Calu3 (cell line): ENCODE data around the gene LMBRD2. TPM values are rescaled to one million over a fixed set of nuclear protein-coding genes. Genes with fewer than 3 reads are reported as not detected.
"Not testable (repeated sequence)": the region's sequence is repeated elsewhere in the genome, so short reads cannot be mapped to it uniquely, and the experiment has no call there.

ENCODE experiments used
- BruUV-seq: library from RNA; stranded (reverse); fragments of 400-500 nt; replicated peaks from 2 replicates; lab custom pipeline; 2021; lab: Mats Ljungman, UMichigan
- CTCF ChIA-PET: fragments of 300-600 bp; sonication (Branson Sonifier 250); formaldehyde crosslinking; loops from one replicate; lab custom pipeline; 2022; ENCODE audit warnings: antibody characterized with exemption; lab: Charles Lee
- DNase-seq: peaks from one replicate; pipeline ENCODE4 v3.0.0; 2022
- H3K27ac Mint-ChIP-seq: one replicate; pipeline ENCODE4 v1.8.0; 2022; ENCODE audit warnings: mixed read lengths; ENCODE audit not compliant: unreplicated experiment
- H3K27me3 Mint-ChIP-seq: one replicate; pipeline ENCODE4 v1.8.0; 2022; ENCODE audit warnings: mixed read lengths; ENCODE audit not compliant: unreplicated experiment
- H3K36me3 Mint-ChIP-seq: one replicate; pipeline ENCODE4 v1.8.0; 2022; ENCODE audit warnings: mild to moderate bottlenecking, moderate library complexity, mixed read lengths; ENCODE audit not compliant: insufficient read depth, unreplicated experiment
- H3K4me1 Mint-ChIP-seq: one replicate; pipeline ENCODE4 v1.8.0; 2022; ENCODE audit warnings: mild to moderate bottlenecking, low read depth, mixed read lengths; ENCODE audit not compliant: unreplicated experiment
- H3K4me3 Mint-ChIP-seq: one replicate; pipeline ENCODE4 v1.8.0; 2022; ENCODE audit warnings: mild to moderate bottlenecking, low read depth, moderate library complexity, mixed read lengths; ENCODE audit not compliant: unreplicated experiment
- H3K9me3 Mint-ChIP-seq: one replicate; pipeline ENCODE4 v1.8.0; 2022; ENCODE audit warnings: low read depth, mixed read lengths; ENCODE audit not compliant: unreplicated experiment
- CTCF ChIP-seq: fragments of 200-600 bp; IDR thresholded peaks from one replicate; pipeline ENCODE4 v1.8.0; 2022; ENCODE audit warnings: antibody characterized with exemption; ENCODE audit not compliant: unreplicated experiment
- intact Hi-C: fragments of 100-400 bp; cut with micrococcal nuclease; formaldehyde crosslinking; loops from one replicate; pipeline ENCODE4 v1.10.0; 2022; ENCODE audit not compliant: unreplicated experiment
- total RNA-seq: library from RNA; stranded (reverse); gene quantifications from 2 replicates; pipeline ENCODE4 v1.2.3, GENCODE V29; 2022

Gene LMBRD2
- total RNA-seq, 1 experiment from 2014 or later = 12.1 TPM

- Mint-ChIP-seq H3K4me3 (no peak overlapping the region), H3K27ac (no peak overlapping the region), H3K4me1 (no peaks in the 10 kb centered on the region), H3K27me3 (no peaks in the 10 kb centered on the region), H3K9me3 (no peaks in the 10 kb centered on the region), H3K36me3 (peaks cover 6% of the 10 kb centered on the region)
- no peak for TF ChIP-seq CTCF
- DNase-seq = no peak
- BruUV-seq = no TSS peak
- CTCF ChIA-PET = no interaction called here
- intact Hi-C loops = no loop called here
Measured at GRCh38 chr5:36198281-36198680, 46.6 kb upstream of the LMBRD2 start.

GRCh38 chr5:36193746-36194145, 42.1 kb upstream of the LMBRD2 start:
- peaks cover 6% of the 10 kb centered on the region for H3K36me3 Mint-ChIP-seq
- no peaks in the 10 kb centered on the region for H3K27me3 Mint-ChIP-seq
- intact Hi-C loops = no loop called here
- no peak overlapping the region for H3K4me3 Mint-ChIP-seq
- DNase-seq = no peak
- BruUV-seq = no TSS peak
- H3K27ac Mint-ChIP-seq = no peak overlapping the region
- H3K9me3 Mint-ChIP-seq = peaks cover 6% of the 10 kb centered on the region
- CTCF ChIA-PET = no interaction called here
- TF ChIP-seq CTCF = no peak
- peaks cover 6% of the 10 kb centered on the region for H3K4me1 Mint-ChIP-seq

- H3K27me3 Mint-ChIP-seq = not testable (repeated sequence)
Measured at GRCh38 chr5:36184408-36184807, 32.7 kb upstream of the LMBRD2 start.

GRCh38 chr5:36181774-36182173, 30.1 kb upstream of the LMBRD2 start:
- Mint-ChIP-seq H3K27ac (no peak overlapping the region), H3K4me1 (no peaks in the 10 kb centered on the region), H3K27me3 (no peaks in the 10 kb centered on the region), H3K36me3 (no peaks in the 10 kb centered on the region), H3K9me3 (no peaks in the 10 kb centered on the region), H3K4me3 (no peak overlapping the region)
- TF ChIP-seq CTCF = no peak
- no TSS peak for BruUV-seq
- intact Hi-C loops = no loop called here
- DNase-seq = no peak
- CTCF ChIA-PET = no interaction called here

More at GRCh38 chr5:36184408-36184807, 32.7 kb upstream of the LMBRD2 start:
- H3K27ac Mint-ChIP-seq, BruUV-seq, H3K9me3 Mint-ChIP-seq, CTCF ChIA-PET, intact Hi-C loops, H3K4me3 Mint-ChIP-seq, H3K36me3 Mint-ChIP-seq, H3K4me1 Mint-ChIP-seq, DNase-seq: not testable (repeated sequence)

GRCh38 chr5:36180556-36181350, 29.1 kb upstream of the LMBRD2 start:
- CTCF ChIA-PET = no interaction called here
- Mint-ChIP-seq H3K4me3 (no peak overlapping the region), H3K9me3 (no peaks in the 10 kb centered on the region), H3K27ac (no peak overlapping the region), H3K4me1 (no peaks in the 10 kb centered on the region), H3K36me3 (no peaks in the 10 kb centered on the region), H3K27me3 (no peaks in the 10 kb centered on the region)
- no peak for DNase-seq
- intact Hi-C loops = no loop called here
- TF ChIP-seq CTCF = no peak
- no TSS peak for BruUV-seq
